ENCODE data around the gene NAV1.

DNA sequence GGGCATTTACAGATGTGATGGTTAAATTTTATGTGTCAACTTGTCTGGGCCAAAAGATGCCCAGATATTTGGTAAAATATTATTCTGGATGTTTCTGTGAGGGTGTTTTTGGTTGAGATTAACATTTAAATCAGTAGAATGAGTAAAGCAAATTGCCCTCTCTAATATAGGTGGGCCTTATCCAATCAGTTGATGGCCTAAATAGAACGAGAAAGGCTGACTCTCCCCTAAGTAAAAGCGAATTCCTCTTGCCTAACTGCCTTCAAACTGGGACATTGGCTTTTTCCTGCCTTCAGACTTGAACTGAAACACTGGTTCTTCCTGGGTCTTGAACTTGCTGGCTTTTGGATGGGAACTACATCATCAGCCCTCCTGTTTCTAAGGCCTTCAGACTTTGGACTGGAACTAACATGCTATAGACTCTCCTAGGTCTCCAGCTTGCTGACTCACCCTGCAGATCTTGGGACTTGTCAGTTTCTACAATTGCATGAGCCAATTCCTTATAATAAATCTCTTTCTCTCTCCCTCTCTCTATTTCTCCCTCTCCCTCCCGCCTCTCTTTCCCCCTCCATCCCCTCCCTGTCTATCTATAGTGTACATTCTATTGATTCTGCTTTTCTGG, 10.2 kb upstream of the NAV1 start:
- TF ChIP-seq GATA3 (IDR thresholded peaks at IDR 0.05; ENCODE audit: low read depth, low read length) (no peak), GATA2 (IDR thresholded peaks at IDR 0.05; ENCODE audit: low read depth, low read length) (no peak)
